ENCODE measurements around the gene LIPN. TPM values are rescaled to one million over a fixed set of nuclear protein-coding genes. Genes with fewer than 3 reads are reported as not detected.

LIPN gene
- total RNA-seq, 1 experiment from 2014 or later, result not detected

- WGBS (ENCODE audit: extremely low coverage, insufficient read length, low lambda C conversion rate), result no CpG with 5 or more reads among the region's 6 CpGs
- Mint-ChIP-seq H3K27me3 (ENCODE audit: low read depth) (no peaks in the 10 kb centered on the region; the same call in 1 of the 2 replicates), H3K9me3 (no peaks in the 10 kb centered on the region)
Observed at GRCh38 chr10:88813200-88813599, 53.4 kb downstream of the LIPN start.

More at GRCh38 chr10:88813200-88813599, 53.4 kb downstream of the LIPN start:
- H4K20me1 ChIP-seq (ENCODE audit: control insufficient read depth, insufficient read depth, insufficient read length), result no peaks in the 10 kb centered on the region
- H3K27ac ChIP-seq (ENCODE audit: insufficient read length, low read depth, low read length), result no peak overlapping the region
- no peaks in the 10 kb centered on the region for H3K79me2 ChIP-seq (ENCODE audit: insufficient read depth, low read length)
- no peak overlapping the region for H2BK15ac ChIP-seq (ENCODE audit: low read depth, low read length)
- TF ChIP-seq CTCF (conservative IDR thresholded peaks at IDR 0.05), result no peak
- H2AK5ac ChIP-seq (ENCODE audit: insufficient read length, low read length), result no peak overlapping the region
- H2BK20ac ChIP-seq (ENCODE audit: low read depth, low read length, poor library complexity, severe bottlenecking), result no peak overlapping the region
- no peak overlapping the region for H2BK12ac ChIP-seq (ENCODE audit: insufficient read length, low read depth, low read length)
- H3K23ac ChIP-seq (ENCODE audit: insufficient read length, low read depth, low read length), result no peak overlapping the region
- H3K9me3 ChIP-seq (ENCODE audit: control insufficient read depth, low read depth, low read length), result no peaks in the 10 kb centered on the region
- H3K27me3 ChIP-seq (ENCODE audit: insufficient read depth, low read length), result no peaks in the 10 kb centered on the region
- H3K4me1 ChIP-seq (ENCODE audit: insufficient read depth, low read length), result no peaks in the 10 kb centered on the region
- no peak overlapping the region for H2AFZ ChIP-seq (ENCODE audit: low read length)
- H3K4me3 Mint-ChIP-seq, result no peak overlapping the region
- no peak for DNase-seq
- H3K4me1 Mint-ChIP-seq, result peaks cover 0 to 2% of the 10 kb centered on the region in 2 experiments; a peak in 3 of 4 replicates
- no peak overlapping the region for H2BK5ac ChIP-seq (ENCODE audit: insufficient read length, low read length)
- H3K4ac ChIP-seq (ENCODE audit: low read depth, low read length), result no peak overlapping the region
- no peak overlapping the region for H4K5ac ChIP-seq (ENCODE audit: insufficient read length, low read depth, low read length)
- H3K56ac ChIP-seq (ENCODE audit: insufficient read length, low read depth, low read length), result no peak overlapping the region
- H2BK120ac ChIP-seq (ENCODE audit: low read depth, low read length, poor library complexity, severe bottlenecking), result no peak overlapping the region
- H3K9ac ChIP-seq (ENCODE audit: extremely low read depth, insufficient read length, low read length), result no peak overlapping the region
- no peak overlapping the region for H4K91ac ChIP-seq (ENCODE audit: insufficient read length, low read depth, low read length)
- H3K27ac Mint-ChIP-seq, result no peak overlapping the region
- no peak overlapping the region for H3T11ph ChIP-seq (ENCODE audit: low read length)
- H3K4me2 ChIP-seq (ENCODE audit: insufficient read depth, insufficient read length, low read length), result no peak overlapping the region
- no peak overlapping the region for H3K18ac ChIP-seq (ENCODE audit: insufficient read length, low read depth, low read length)
- H3K23me2 ChIP-seq (ENCODE audit: insufficient read length, low read depth, low read length, poor library complexity, severe bottlenecking), result no peaks in the 10 kb centered on the region
- H4K8ac ChIP-seq (replicated peaks; ENCODE audit: insufficient read length, low read depth, low read length), result no peak overlapping the region
- H3K14ac ChIP-seq (ENCODE audit: insufficient read depth, low read length), result no peak overlapping the region
- no peaks in the 10 kb centered on the region for H3K79me1 ChIP-seq (ENCODE audit: insufficient read depth, low read depth, low read length, poor library complexity, severe bottlenecking)
- no peaks in the 10 kb centered on the region for H3K36me3 Mint-ChIP-seq (ENCODE audit: insufficient read depth in 1 of 3, low read depth in 3 of 3)
